ENCODE results near the gene LRIT3. TPM values are rescaled to one million over a fixed set of nuclear protein-coding genes. Genes with fewer than 3 reads are reported as not detected.

LRIT3 gene
- total and polyA plus RNA-seq, 2 of the 4 experiments (the other 2 are of a cell fraction): 0.02 TPM; not detected in 1

- TF ChIP-seq MXI1 (IDR thresholded peaks at IDR 0.05; ENCODE audit: borderline replicate concordance, low read depth, low read length) (no peak), SMC3 (IDR thresholded peaks at IDR 0.05; ENCODE audit: low read depth, low read length) (no peak)
- no peaks in the 10 kb centered on the region for H3K27me3 ChIP-seq (ENCODE audit: control insufficient read depth, insufficient read depth, low read length)
- no CpG with 5 or more reads among the region's 2 CpGs for WGBS, 2 experiments (ENCODE audit: extremely low coverage in 2 of 2, insufficient read length in 1 of 2)
- no peak overlapping the region for H2BK120ac ChIP-seq (ENCODE audit: low read depth, low read length)
- no peak overlapping the region for H2AK9ac ChIP-seq (replicated peaks; ENCODE audit: low read depth, low read length, poor library complexity)
- H4K20me1 ChIP-seq (ENCODE audit: insufficient read depth, low read length): no peaks in the 10 kb centered on the region
- H3K4me3 ChIP-seq (ENCODE audit: insufficient read depth, low read depth, low read length): no peak overlapping the region
- no peak overlapping the region for H3K4ac ChIP-seq (ENCODE audit: low read depth, low read length)
- no peak overlapping the region for H2AK5ac ChIP-seq (ENCODE audit: low read depth, low read length)
- H2AFZ ChIP-seq (replicated peaks; ENCODE audit: low read length, poor library complexity): no peak overlapping the region
- no peak overlapping the region for H2BK5ac ChIP-seq (ENCODE audit: low read depth, low read length, poor library complexity, severe bottlenecking)
- no peak overlapping the region for H3K27ac ChIP-seq (ENCODE audit: insufficient read depth, low read length)
- H4K5ac ChIP-seq (ENCODE audit: low read depth, low read length): no peak overlapping the region
- no peak for ATAC-seq (ENCODE audit: low read depth)
- no peak overlapping the region for H3K23ac ChIP-seq (ENCODE audit: low read depth, low read length)
- in situ Hi-C loops (cut with MboI; ENCODE audit: low sequenced_read_pairs): no loop called here
- dilution Hi-C loops (cut with HindIII; ENCODE audit: low sequenced_read_pairs, unreplicated experiment): no loop called here
- no peak overlapping the region for H3K4me2 ChIP-seq (ENCODE audit: low read depth, low read length)
- CTCF ChIA-PET: no interaction called here
- H3K9me3 ChIP-seq (ENCODE audit: control insufficient read depth, insufficient read depth, low read length): no peaks in the 10 kb centered on the region
- POLR2A ChIA-PET (ENCODE audit: unreplicated experiment): no interaction called here
- no peaks in the 10 kb centered on the region for H3K79me1 ChIP-seq (ENCODE audit: low read depth in 1 of 2, low read length in 2 of 2)
- no peak for DNase-seq
- no peak overlapping the region for H4K91ac ChIP-seq (ENCODE audit: insufficient read depth, low read depth, low read length)
- H4K8ac ChIP-seq (ENCODE audit: low read depth in 2 of 2, low read length in 2 of 2): no peak overlapping the region
- H3K9ac ChIP-seq (ENCODE audit: low read depth, low read length): no peak overlapping the region
- H3K18ac ChIP-seq (ENCODE audit: low read depth, low read length): no peak overlapping the region
- no peak overlapping the region for H3K56ac ChIP-seq (ENCODE audit: extremely low read depth, insufficient read depth, low read length)
- H2BK15ac ChIP-seq (ENCODE audit: low read depth, low read length): no peak overlapping the region
- no peaks in the 10 kb centered on the region for H3K4me1 ChIP-seq (ENCODE audit: control insufficient read depth, insufficient read depth, low read length)
- H3K9me1 ChIP-seq (ENCODE audit: insufficient read depth, low read length): no peaks in the 10 kb centered on the region
- no TSS peak for BruUV-seq (replicated peaks)
- no peak overlapping the region for H2BK20ac ChIP-seq (ENCODE audit: low read depth, low read length)
- intact Hi-C loops (cut with micrococcal nuclease): no loop called here
- H3K14ac ChIP-seq (replicated peaks; ENCODE audit: low read depth, low read length): no peak overlapping the region
- H3K36me3 ChIP-seq (ENCODE audit: control insufficient read depth, insufficient read depth, low read length): no peaks in the 10 kb centered on the region
Observed at GRCh38 chr4:109876634-109877265, 28.8 kb downstream of the LRIT3 start.
